Activated CD8-positive, alpha-beta T cell treated with anti-CD3 and anti-CD28 coated beads for 36 hours (primary cell): Measurements from ENCODE around the gene EIF1. TPM values are rescaled to one million over a fixed set of nuclear protein-coding genes. Genes with fewer than 3 reads are reported as not detected.

ENCODE experiments used
- ATAC-seq: fragments of 200-7000 bp; cut with Tn5 transposase; one replicate; pipeline ENCODE4 v1.10.0; 2021; ENCODE audit warnings: mild to moderate bottlenecking, moderate library complexity
- CTCF ChIA-PET: fragments of 350-600 bp; sonication (Branson Sonifier 250); formaldehyde crosslinking; loops from one replicate; lab custom pipeline; 2021; ENCODE audit warnings: antibody characterized with exemption; lab: Charles Lee
- POLR2A ChIA-PET: fragments of 350-600 bp; sonication (Branson Sonifier 250); formaldehyde crosslinking; loops from one replicate; lab custom pipeline; 2021; ENCODE audit warnings: antibody characterized with exemption; lab: Charles Lee
- DNase-seq: peaks from one replicate; pipeline ENCODE4 v3.0.0-alpha.2; 2020
- H3K27ac Mint-ChIP-seq: one replicate; pipeline ENCODE4 v1.8.0; 2021; ENCODE audit warnings: mild to moderate bottlenecking, mixed read lengths
- H3K27me3 Mint-ChIP-seq: one replicate; pipeline ENCODE4 v1.8.0; 2021; ENCODE audit warnings: mixed read lengths
- H3K36me3 Mint-ChIP-seq: one replicate; pipeline ENCODE4 v1.8.0; 2021; ENCODE audit warnings: low read depth, mixed read lengths
- H3K4me1 Mint-ChIP-seq: one replicate; pipeline ENCODE4 v1.8.0; 2021; ENCODE audit warnings: low read depth, mixed read lengths
- H3K4me3 Mint-ChIP-seq: one replicate; pipeline ENCODE4 v1.8.0; 2021; ENCODE audit warnings: mild to moderate bottlenecking, moderate library complexity, mixed read lengths
- H3K9me3 Mint-ChIP-seq: one replicate; pipeline ENCODE4 v1.8.0; 2021; ENCODE audit warnings: mixed read lengths
- CTCF ChIP-seq: fragments of 200-600 bp; IDR thresholded peaks from one replicate; pipeline ENCODE4 v1.8.0; 2022; ENCODE audit warnings: antibody characterized with exemption, mild to moderate bottlenecking
- intact Hi-C: fragments of 100-400 bp; cut with micrococcal nuclease; formaldehyde crosslinking; loops from one replicate; pipeline ENCODE4 v1.10.0; 2022
- total RNA-seq, 2 experiments: library from RNA; stranded (reverse); gene quantifications; one replicate each; pipeline ENCODE4 v1.2.3, GENCODE V29; 2021

Gene EIF1
- total RNA-seq, 2 experiments from 2014 or later, result 924 to 930 TPM

GRCh38 chr17:41711669-41712400 is 23.1 kb downstream of the EIF1 start, which contains the start of gene GAST:
GAST (plus strand) TSS chr17:41712331; CDS start chr17:41715437, 3,106 bp downstream.
- H3K9me3 Mint-ChIP-seq, result no peaks in the 10 kb centered on the region
- POLR2A ChIA-PET, result no interaction called here
- intact Hi-C loops, result no loop called here
- CTCF ChIA-PET, result no interaction called here
- no peak within 1 kb of the TSS for H3K4me3 Mint-ChIP-seq
- H3K27me3 Mint-ChIP-seq, result peaks cover 5% of the 10 kb centered on the region
- peaks cover 5% of the 10 kb centered on the region for H3K4me1 Mint-ChIP-seq
- ATAC-seq (no peak), DNase-seq (no peak)
- no peak for TF ChIP-seq CTCF
- no peaks in the 10 kb centered on the region for H3K36me3 Mint-ChIP-seq
- no peak within 1 kb of the TSS for H3K27ac Mint-ChIP-seq

GRCh38 chr17:41717408-41718286 is 29.0 kb downstream of the EIF1 start:
- H3K27me3 Mint-ChIP-seq, result peaks cover 5% of the 10 kb centered on the region
- TF ChIP-seq CTCF, result no peak

GRCh38 chr17:41718287-41718645 is 29.6 kb downstream of the EIF1 start:
- no peak for ATAC-seq

More at GRCh38 chr17:41717408-41718286, 29.0 kb downstream of the EIF1 start:
- ChIA-PET CTCF (interaction anchor here (0.7 to 2.6 kb wide), 8 partner anchors 14 to 866 kb away, joined by 3 to 12 read pairs (median 3); no protein-coding TSS in a partner anchor), POLR2A (interaction anchor here (3.2 kb wide), 1 partner anchor 28 kb away, joined by 13 read pairs; the partner anchor contains the start of gene EIF1)
- intact Hi-C loops, result no loop called here
- no peaks in the 10 kb centered on the region for H3K36me3 Mint-ChIP-seq
- DNase-seq (peak; percentile 33), ATAC-seq (peak; percentile 84)
- H3K4me1 Mint-ChIP-seq, result peaks cover 8% of the 10 kb centered on the region
- H3K4me3 Mint-ChIP-seq, result no peak overlapping the region
- no peak overlapping the region for H3K27ac Mint-ChIP-seq
- H3K9me3 Mint-ChIP-seq, result no peaks in the 10 kb centered on the region

GRCh38 chr17:41722231-41722630 is 33.5 kb downstream of the EIF1 start:
- Mint-ChIP-seq H3K27ac (no peak overlapping the region), H3K9me3 (no peaks in the 10 kb centered on the region), H3K4me1 (peaks cover 6% of the 10 kb centered on the region), H3K27me3 (peaks cover 9% of the 10 kb centered on the region), H3K4me3 (no peak overlapping the region), H3K36me3 (no peaks in the 10 kb centered on the region)
- CTCF ChIA-PET, result interaction anchor here (2.1 to 2.6 kb wide), 2 partner anchors 15 to 26 kb away, joined by 6 to 8 read pairs; no protein-coding TSS in a partner anchor
- ATAC-seq, result no peak
- no peak for TF ChIP-seq CTCF
- intact Hi-C loops, result no loop called here
- no peak for DNase-seq
- POLR2A ChIA-PET, result no interaction called here

More at GRCh38 chr17:41718287-41718645, 29.6 kb downstream of the EIF1 start:
- no peak for DNase-seq
- POLR2A ChIA-PET, result interaction anchor here (3.2 kb wide), 1 partner anchor 29 kb away, joined by 13 read pairs; the partner anchor contains the start of gene EIF1
- no peaks in the 10 kb centered on the region for H3K36me3 Mint-ChIP-seq
- H3K27me3 Mint-ChIP-seq, result peaks cover 5% of the 10 kb centered on the region
- H3K4me1 Mint-ChIP-seq, result peaks cover 8% of the 10 kb centered on the region
- no peak overlapping the region for H3K27ac Mint-ChIP-seq
- no peak overlapping the region for H3K4me3 Mint-ChIP-seq
- intact Hi-C loops, result no loop called here
- CTCF ChIA-PET, result interaction anchor here (0.8 to 1.8 kb wide), 5 partner anchors 14 to 865 kb away, joined by 3 to 10 read pairs (median 3); no protein-coding TSS in a partner anchor
- TF ChIP-seq CTCF, result no peak
- no peaks in the 10 kb centered on the region for H3K9me3 Mint-ChIP-seq
